DMS53 treated with DMSO at 0.1 percent for 48 hours (cell line): ENCODE results near the gene MSN.

ENCODE experiments used
- DNase-seq: peaks from one replicate; lab custom pipeline; 2025; ENCODE audit not compliant: unreplicated experiment; lab: John Stamatoyannopoulos, UW

MSN gene

DNA sequence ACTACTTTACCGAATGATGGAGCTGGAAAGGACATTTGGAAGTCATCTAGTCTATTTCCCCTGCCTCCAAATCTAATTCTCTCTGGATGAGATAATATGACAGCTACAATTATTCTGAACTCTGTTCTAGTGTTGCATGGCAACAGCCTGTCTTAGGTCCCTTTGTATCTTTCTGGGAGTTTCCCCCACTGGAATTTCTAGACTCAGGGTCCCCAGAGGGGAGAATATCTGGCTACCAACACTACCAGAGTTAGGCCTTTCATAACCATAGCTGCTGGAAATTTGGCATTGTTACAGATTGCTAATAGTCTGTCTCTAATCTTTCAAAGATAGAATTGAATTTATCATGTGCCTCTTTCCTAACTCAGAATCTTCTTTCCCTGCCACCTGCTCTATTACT, 4.5 kb downstream of the MSN start:
- no peak for DNase-seq

DNA sequence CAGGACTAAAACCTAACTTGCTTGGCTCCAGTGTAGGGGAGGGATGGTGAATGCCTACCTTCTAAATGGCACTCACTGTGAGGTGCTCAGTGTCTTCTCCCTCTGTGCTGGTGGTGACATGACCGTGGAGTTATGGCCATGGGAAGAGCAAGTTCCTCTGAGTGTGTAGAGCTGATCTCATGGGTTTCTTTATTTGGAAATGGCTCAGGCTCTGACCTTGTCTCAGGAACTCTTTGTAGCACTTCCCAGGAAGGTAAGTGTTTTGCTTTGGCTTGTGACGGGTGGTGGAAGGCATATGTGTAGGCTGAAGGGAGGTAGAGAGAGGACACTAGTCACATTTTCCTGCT, 6.4 kb downstream of the MSN start:
- DNase-seq, result no peak

DNA sequence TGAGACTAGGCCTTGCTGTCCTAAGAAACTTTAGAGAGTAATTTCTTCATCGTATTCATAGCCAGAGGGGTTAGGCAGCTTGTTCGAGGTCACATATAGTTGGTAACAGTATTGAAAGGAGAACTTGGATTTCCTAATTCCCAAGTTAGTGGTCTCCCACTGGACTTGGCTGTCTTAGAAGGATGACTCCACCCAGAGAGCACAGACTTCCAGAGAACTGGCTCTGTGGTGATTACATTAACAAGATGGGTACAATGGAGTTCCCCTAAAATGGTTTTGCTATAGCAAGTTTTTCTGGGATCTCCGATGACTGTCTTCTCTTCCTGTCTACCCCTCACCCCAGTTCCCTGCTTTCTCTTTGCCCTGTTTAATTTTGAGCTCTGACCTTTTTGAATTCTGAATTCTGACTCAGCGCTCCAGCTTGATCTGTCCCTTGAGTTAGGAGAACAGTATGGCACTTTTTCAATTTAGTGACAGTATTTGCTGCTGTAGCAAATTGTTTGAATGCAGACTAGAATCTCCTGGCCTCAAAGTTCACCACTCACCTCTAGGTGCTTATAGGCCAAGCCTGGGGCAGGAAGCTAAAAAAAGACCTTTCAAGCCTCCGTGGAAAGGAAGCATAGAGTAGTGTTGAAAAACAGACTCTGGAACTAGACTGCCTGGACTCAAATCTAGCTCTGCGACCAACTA, 6.9 kb downstream of the MSN start:
- DNase-seq, result no peak

DNA sequence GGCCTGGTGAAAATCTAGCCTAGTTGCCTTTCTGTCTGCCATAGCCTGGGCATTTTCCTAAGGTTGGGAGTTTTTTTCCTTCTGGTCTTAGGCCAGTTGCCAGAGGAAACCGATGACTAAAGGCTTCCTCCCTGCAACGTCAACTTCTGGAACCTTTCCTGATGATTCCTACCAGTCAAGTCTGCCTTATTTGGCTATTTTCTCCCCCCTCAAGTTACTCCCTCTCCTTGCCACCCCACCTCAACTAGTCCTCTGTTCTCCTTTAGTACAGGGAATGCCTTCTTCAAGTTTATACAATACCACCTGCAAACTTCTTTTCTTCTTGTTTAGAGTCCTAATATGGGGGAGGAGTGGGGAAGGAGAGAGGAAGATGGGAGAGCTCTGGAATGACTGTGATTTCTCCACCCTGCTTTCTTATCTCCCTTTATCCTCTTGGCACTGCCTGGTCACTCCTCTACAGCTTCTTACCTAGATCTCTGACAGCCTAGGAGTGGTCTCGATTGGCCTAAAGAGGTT, 10.6 kb downstream of the MSN start:
- no peak for DNase-seq

DNA sequence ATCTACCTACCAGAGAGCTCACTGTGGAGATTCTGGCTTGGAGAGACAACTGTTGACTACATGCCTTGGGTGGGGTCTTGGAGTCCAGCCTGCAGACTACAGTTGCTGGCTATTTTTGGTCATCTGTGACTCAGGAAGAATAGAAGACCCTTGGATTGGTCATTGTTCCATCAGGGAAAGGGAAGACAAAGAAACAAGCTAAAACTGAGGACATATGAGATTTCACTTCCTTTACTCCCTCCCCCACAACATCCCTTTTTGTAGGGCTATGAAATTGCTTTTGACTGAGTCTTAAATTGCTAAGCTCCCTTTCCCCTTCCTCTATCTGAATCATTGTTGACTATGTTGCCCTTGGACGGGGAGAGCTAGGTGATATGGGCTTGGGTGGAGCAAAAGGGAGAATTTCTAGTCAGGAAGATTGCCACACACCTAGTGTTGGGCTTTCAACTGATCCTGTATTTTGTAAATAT, 11.7 kb downstream of the MSN start:
- DNase-seq, result no peak

- DNase-seq, result no peak
Measured at GRCh38 chrX:65681810-65682209, 14.4 kb downstream of the MSN start.

DNA sequence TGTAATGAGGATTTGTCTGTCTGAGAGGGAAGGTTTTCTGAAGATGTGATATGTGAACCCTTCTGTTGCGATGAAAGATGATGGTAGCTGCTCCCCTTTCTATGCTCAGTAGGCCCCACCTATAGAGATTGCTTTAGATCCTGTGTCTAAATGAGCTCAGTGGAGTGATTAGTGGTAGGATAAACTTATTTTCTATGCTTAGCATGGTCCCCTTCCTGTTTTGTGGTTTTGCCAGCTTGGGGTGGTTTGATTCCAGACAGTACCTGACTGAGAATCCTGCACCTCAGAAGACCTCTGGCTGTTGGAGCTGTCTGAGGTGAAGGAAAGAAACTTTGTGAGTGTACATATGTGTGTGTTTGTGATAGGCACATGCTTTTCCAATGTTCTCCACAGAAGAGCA, 17.7 kb downstream of the MSN start:
- DNase-seq, result no peak

DNA sequence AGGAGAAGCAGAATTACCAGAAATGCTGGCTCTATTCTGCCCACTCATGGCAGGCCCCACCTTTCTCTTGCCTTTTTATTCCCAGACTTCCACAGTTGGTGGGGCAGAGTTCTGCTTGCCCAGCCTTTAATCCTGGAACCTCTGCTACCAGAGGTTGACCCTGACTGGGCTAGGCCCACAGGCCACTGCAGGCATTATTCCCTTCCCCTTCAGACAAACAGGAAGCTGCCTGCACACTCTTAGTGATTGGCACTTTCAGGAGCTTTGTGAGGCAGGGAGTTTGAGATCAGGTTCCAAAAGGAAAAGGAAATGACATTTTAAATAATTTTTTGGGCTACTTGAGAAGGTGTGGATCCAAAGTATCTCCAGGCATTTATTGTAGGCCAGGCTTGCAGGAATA, 18.8 kb downstream of the MSN start:
- no peak for DNase-seq

GRCh38 chrX:65687367-65687766, 19.9 kb downstream of the MSN start:
- DNase-seq, result no peak

DNA sequence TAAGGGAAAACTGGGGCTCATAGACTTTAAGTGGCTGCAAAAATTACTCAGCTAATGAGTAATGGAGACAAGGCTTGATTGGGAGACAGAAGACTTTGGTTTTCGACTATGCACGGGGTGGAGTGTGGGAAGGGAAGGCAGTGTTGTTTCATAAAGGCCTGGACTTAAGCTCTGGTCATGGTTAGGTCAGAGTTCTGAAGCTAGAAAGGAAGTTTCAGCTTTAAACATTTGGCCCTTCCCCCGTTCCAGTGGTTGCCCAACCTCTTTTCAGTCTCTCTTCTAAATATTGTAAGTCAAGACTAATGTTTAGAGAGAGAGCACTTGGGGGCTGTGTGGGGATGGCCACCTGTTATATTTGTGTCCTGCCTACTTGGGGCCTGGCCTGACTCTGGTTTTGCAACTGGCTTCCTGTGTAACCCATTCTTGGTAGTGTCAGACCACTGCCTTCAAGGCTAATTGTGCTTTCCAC, 21.0 kb downstream of the MSN start:
- no peak for DNase-seq

DNA sequence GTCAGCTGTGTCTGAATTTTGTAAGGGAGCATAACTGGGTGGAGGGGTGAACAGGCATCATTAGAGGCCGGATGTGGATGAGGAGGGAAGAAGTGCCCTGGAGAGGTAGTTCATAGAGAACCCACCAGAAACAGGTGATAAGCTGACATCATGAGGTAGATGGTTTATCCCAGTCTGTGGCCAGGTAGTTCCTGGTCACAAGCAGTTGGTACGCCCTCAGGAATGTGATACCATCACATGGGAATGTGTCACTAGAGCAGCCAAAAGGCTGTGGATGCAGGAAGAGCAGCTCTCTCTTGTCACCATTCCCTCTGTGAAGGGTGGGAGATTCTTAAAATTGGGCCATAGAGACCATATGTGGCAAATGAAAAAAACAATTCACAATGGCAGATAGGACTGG, 21.9 kb downstream of the MSN start:
- DNase-seq, result no peak

- DNase-seq, result no peak
Measured at GRCh38 chrX:65690057-65690855, 22.8 kb downstream of the MSN start.

DNA sequence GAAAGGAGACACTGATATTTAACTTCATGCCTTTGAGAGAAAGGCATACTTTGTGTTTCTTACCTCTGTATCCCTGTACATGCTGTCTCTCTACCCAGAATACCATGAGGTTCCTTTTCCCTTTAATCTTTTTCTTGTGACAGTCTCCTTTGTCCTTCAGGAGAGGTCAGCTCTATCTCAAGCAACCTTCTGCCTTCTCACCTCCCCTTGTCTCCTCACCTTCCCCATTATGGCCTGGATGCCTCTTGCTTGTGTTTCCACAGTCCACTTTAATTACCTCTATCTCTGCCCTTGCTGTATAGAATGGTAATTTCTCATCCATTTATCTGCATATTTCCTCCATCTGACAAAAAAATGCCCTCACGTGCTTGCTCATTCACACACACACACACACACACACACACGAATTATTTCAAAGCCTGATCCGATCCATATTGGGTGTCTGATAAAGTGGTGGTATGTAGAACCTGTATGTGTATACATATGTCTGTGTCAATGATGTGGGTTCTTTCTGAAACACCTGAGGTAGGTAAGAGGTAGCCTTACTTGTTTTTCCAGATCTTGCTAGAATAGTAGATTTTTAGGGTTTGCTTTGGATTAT, 28.5 kb downstream of the MSN start:
- DNase-seq, result no peak

- DNase-seq, result no peak
Measured at GRCh38 chrX:65696613-65697012, 29.2 kb downstream of the MSN start.

DNA sequence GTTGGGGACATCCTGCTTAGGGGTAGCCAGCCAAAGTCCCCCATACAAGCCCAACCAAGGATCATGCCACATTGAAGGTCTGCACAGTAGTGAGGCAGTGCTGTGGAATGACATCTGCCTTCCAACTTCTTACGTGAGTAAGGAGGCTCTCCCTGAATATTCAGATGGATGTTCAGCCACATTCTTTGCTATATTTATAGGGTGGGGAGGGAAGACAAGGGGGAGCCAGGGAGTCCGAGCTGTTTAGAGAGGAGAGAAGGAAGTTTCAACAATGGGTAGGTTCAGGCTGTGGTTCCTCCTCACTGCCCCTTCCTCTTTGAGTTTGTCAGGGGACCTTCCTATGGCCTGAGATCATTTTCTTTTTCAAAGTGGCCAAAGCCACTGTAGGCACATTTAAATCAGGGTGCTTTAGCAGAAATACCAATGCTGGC, 29.8 kb downstream of the MSN start:
- DNase-seq, result no peak

DNA sequence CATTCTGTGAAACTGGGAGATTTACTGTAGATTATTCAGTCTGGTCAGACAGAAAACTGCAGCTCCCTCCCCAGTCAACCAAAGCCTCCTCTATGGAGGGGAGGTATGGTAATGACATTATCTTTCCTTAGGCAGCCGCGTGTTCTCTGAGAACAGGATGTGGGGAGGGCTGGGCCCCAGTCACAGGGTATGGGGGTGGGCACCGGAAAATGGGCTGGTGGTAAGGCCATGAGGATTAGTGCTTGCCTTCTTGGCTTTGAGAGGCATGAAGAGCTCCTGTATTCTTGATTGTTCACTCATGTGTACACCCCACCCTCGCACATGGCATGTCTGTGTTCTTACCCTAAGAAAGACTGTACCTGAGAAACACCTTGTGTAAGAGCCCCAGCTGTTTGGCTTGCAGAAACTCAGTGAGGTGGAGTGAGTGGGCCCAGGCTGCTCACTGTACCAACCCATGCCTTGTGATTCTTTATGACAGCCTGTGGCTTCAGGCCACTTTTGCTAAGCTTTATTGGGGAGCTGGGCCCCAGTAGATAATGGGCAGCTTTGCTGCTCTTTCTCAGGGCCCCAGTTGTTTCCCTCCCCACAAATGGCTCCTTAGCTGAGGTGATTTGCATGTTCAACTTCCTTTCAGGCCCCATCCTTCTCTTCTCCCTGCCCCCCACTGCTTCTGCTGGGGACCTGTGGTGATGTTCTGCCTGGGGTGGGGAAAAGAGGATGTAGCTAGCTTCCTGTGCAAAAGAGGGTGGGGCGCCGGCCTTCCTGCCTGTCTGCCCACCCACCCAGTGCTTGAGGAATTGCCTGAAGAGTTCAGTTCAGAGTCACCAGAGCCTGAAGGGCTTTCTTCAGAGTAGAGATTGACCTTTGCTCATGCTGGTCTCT, 30.7 kb downstream of the MSN start:
- DNase-seq, result no peak

- DNase-seq, result no peak
Measured at GRCh38 chrX:65702956-65703355, 35.5 kb downstream of the MSN start.

GRCh38 chrX:65705439-65705838, 38.0 kb downstream of the MSN start:
- DNase-seq, result no peak

DNA sequence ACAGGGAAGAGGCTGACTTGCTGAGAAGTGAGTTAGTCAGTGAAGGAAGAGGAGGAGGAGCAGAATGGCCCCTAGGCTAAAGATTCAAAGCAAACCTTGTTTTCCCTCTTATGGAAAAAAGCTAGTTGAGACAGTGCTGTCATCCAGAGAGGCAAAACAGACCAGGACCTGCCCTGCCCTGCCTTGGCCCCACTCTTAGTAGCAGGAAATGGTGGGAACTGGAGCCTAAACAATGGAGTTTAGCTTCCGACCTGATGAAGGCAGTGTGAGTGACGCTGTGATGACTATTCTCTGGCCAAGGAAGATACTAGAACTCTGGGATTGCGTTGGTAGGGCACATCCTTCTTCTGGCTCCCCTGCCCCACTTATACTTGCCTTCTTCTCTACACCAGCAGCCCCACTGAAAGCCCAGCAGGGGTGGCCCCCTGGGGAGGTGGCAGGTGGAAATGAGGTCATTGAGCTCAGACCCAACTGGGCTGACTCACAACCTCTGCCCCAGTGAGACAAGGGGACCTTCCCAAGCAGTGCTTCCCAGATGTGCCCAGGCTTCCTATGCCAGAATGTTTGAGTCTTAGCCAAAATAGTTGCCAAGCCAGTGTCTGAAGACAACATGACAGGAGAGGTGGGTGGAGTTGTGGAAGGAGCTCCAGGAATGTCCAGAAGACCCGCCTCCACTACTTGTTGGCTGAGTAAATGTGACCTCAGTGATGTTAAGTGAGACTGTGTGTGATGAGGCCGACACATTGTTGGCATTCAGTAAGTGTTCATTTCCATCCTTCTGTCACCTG, 38.8 kb downstream of the MSN start:
- DNase-seq, result no peak

DNA sequence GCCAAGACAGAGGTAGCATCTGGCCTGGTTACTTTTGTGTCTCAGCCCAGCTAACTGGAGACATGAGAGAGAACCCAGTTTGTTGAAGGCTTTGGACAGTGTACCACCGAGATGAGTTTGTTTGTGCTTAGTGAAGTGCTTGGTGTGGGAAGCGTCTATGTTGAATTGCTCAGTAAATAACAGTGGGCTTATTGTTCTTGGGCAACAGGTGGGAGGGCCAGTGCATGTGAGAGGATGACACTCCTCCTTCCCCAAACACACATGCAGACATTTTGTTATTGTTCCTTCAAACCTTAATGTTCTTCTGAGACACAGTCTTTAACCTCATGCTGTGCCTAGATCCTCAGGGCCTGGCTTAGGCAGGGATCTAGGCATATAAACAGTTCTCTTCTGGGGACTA, 39.7 kb downstream of the MSN start:
- no peak for DNase-seq
